ENCODE results near the gene STX17. TPM values are rescaled to one million over a fixed set of nuclear protein-coding genes. Genes with fewer than 3 reads are reported as not detected.

STX17 gene
- total and polyA plus RNA-seq, 2 of the 13 experiments (the other 11 are each of a cell fraction or from before 2014, with no cell fraction given) = 8.3 to 25.7 TPM

GRCh38 chr9:99905833-99906402 is 536 bp upstream of the STX17 start:
- no peak for DNase-seq (ENCODE audit: low spot score)
- H2AFZ ChIP-seq (ENCODE audit: low read length) = peak overlapping the region; percentile 99
- in situ Hi-C loops (cut with HindIII; ENCODE audit: extremely low pct_ligation_motif_present, low pct_unique_long_range_greater_than_20kb) = loop anchor here (5.0 kb wide), 1 partner anchor 84 kb away; the partner anchor contains the start of gene NR4A3

More at GRCh38 chr9:99905833-99906402, 536 bp upstream of the STX17 start:
- 8% methylated on average over 9 of the region's 9 CpGs for WGBS (ENCODE audit: low lambda C conversion rate)
- peak overlapping the region; percentile 91 for H3K4me2 ChIP-seq (ENCODE audit: low read depth, low read length)
- H3K27ac ChIP-seq (ENCODE audit: extremely low read length, insufficient read depth, low read length) = peak overlapping the region; percentile 17
- H3K9me3 ChIP-seq (ENCODE audit: low read length) = no peaks in the 10 kb centered on the region
- CTCF ChIA-PET (ENCODE audit: low intra/inter-chr PET ratio, low total read pairs) = no interaction called here
- H3K27me3 ChIP-seq (ENCODE audit: control insufficient read depth in 1 of 2, insufficient read depth in 2 of 2, low read length in 2 of 2) = no peaks in the 10 kb centered on the region; a peak in 1 of 5 replicates
- TSS peak; percentile 83 for BruUV-seq (replicated peaks)
- intact Hi-C loops (cut with micrococcal nuclease; ENCODE audit: unreplicated experiment) = loop anchor here (2.0 to 5.0 kb wide), 3 partner anchors 85 to 193 kb away; partner anchors contain the start of genes ERP44, INVS and NR4A3
- ATAC-seq (peak; percentile 19; the same call in 2 of the 3 replicates), FAIRE-seq (no peak)
- peaks cover 25% of the 10 kb centered on the region for H3K4me1 ChIP-seq (ENCODE audit: insufficient read depth, low read length)
- H4K20me1 ChIP-seq (ENCODE audit: insufficient read depth, low read length) = 0 out of 2 replicates have a peak, but pooled peaks cover 2% of the 10 kb centered on the region
- TF ChIP-seq, protein P1, sequence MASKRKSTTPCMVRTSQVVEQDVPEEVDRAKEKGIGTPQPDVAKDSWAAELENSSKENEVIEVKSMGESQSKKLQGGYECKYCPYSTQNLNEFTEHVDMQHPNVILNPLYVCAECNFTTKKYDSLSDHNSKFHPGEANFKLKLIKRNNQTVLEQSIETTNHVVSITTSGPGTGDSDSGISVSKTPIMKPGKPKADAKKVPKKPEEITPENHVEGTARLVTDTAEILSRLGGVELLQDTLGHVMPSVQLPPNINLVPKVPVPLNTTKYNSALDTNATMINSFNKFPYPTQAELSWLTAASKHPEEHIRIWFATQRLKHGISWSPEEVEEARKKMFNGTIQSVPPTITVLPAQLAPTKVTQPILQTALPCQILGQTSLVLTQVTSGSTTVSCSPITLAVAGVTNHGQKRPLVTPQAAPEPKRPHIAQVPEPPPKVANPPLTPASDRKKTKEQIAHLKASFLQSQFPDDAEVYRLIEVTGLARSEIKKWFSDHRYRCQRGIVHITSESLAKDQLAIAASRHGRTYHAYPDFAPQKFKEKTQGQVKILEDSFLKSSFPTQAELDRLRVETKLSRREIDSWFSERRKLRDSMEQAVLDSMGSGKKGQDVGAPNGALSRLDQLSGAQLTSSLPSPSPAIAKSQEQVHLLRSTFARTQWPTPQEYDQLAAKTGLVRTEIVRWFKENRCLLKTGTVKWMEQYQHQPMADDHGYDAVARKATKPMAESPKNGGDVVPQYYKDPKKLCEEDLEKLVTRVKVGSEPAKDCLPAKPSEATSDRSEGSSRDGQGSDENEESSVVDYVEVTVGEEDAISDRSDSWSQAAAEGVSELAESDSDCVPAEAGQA (IDR thresholded peaks at IDR 0.05; ENCODE audit: low read depth) = no peak
- TF ChIP-seq, protein P1 (CRISPR knock-in tag; IDR thresholded peaks at IDR 0.05; ENCODE audit: borderline replicate concordance) = no peak
- 0 out of 2 replicates have a peak, but pooled peaks have one; percentile 0 for TF ChIP-seq ZNF564 (CRISPR knock-in tag; IDR thresholded peaks at IDR 0.05)
- peak; percentile 2; the same call in 1 of the 2 replicates for TF ChIP-seq ZNF446 (CRISPR knock-in tag; IDR thresholded peaks at IDR 0.05)
- TF ChIP-seq, protein P2, sequence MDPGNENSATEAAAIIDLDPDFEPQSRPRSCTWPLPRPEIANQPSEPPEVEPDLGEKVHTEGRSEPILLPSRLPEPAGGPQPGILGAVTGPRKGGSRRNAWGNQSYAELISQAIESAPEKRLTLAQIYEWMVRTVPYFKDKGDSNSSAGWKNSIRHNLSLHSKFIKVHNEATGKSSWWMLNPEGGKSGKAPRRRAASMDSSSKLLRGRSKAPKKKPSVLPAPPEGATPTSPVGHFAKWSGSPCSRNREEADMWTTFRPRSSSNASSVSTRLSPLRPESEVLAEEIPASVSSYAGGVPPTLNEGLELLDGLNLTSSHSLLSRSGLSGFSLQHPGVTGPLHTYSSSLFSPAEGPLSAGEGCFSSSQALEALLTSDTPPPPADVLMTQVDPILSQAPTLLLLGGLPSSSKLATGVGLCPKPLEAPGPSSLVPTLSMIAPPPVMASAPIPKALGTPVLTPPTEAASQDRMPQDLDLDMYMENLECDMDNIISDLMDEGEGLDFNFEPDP (CRISPR knock-in tag; conservative IDR thresholded peaks at IDR 0.05) = 0 out of 2 replicates have a peak, but pooled peaks have one; percentile 6
- TF ChIP-seq MAFK (conservative IDR thresholded peaks at IDR 0.05 in 1 of 2, IDR thresholded peaks at IDR 0.05 in 1 of 2; ENCODE audit: low read length in 2 of 2) = peak in 1 of 2 experiments; percentile 20; a peak in 2 of 4 replicates
- TF ChIP-seq IKZF1 (IDR thresholded peaks at IDR 0.05) = no peak
- TF ChIP-seq, protein P3, sequence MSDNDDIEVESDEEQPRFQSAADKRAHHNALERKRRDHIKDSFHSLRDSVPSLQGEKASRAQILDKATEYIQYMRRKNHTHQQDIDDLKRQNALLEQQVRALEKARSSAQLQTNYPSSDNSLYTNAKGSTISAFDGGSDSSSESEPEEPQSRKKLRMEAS (IDR thresholded peaks at IDR 0.05) = peak; percentile 60; the same call in 1 of the 2 replicates
- TF ChIP-seq ZNF703 (CRISPR knock-in tag; IDR thresholded peaks at IDR 0.05; ENCODE audit: borderline replicate concordance) = 0 out of 2 replicates have a peak, but pooled peaks have one; percentile 4
- TF ChIP-seq MAFF (IDR thresholded peaks at IDR 0.05; ENCODE audit: low read depth, low read length) = 0 out of 2 replicates have a peak, but pooled peaks have one; percentile 14
- TF ChIP-seq ZNF430 (CRISPR knock-in tag; IDR thresholded peaks at IDR 0.05) = no peak
- no peak for TF ChIP-seq PHF20 (CRISPR knock-in tag; IDR thresholded peaks at IDR 0.05)
- no peaks in the 10 kb centered on the region for H3K36me3 ChIP-seq (replicated peaks in 1 of 2; ENCODE audit: control insufficient read depth in 1 of 2, insufficient read depth in 2 of 2, low read length in 2 of 2)
- POLR2A ChIA-PET = interaction anchor here (0.9 to 1.8 kb wide), 4 partner anchors 9 to 684 kb away, joined by 3 to 7 read pairs (median 3); partner anchors contain the start of genes ALG2 and SEC61B
- peak overlapping the region; percentile 79 to 96 (median 80) for H3K4me3 ChIP-seq (replicated peaks in 1 of 3; ENCODE audit: insufficient read depth in 1 of 3, low read depth in 2 of 3, low read length in 3 of 3)
- H3K9ac ChIP-seq (ENCODE audit: insufficient read depth, low read depth, low read length) = peak overlapping the region; percentile 60
- H3K79me2 ChIP-seq (ENCODE audit: insufficient read depth, low read length) = peaks cover 21% of the 10 kb centered on the region

All from HepG2 (cell line).